Stimulated activated naive CD8-positive, alpha-beta T cell treated with anti-CD3 and anti-CD28 coated beads, Interleukin-15, Interleukin-2, amounts not matched to agents 100 U/mL and 50 U/mL, for 24 hours (primary cell): ENCODE results near the gene NKAIN2.
"Not testable (repeated sequence)": the region's sequence is repeated elsewhere in the genome, so short reads cannot be mapped to it uniquely, and the experiment has no call there.

Experiments used
- ATAC-seq: fragments of 150-1000 bp; cut with Tn5 transposase; one replicate; pipeline ENCODE4 v1.10.0; 2021
- DNase-seq: peaks from one replicate; pipeline ENCODE4 v3.0.0; 2021

Gene NKAIN2

DNA sequence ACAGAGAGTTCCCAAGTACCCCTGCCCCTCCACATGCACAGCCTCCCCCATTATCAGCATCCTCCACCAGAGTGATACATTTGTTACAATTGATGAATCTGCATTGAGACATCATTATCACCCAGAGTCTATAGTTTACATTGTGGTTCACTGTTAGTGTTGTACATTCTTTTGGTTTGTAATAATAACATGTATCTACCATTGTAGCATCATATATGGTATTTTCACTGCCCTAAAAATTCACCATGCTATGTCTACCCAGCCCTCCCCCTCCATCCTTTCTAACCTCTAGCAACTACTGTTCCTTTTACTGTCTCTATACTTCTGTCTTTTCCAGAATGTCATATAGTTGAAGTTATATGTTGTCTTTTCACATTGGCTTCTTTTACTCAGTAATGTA, 884.7 kb downstream of the NKAIN2 start:
- DNase-seq (no peak), ATAC-seq (no peak)

DNA sequence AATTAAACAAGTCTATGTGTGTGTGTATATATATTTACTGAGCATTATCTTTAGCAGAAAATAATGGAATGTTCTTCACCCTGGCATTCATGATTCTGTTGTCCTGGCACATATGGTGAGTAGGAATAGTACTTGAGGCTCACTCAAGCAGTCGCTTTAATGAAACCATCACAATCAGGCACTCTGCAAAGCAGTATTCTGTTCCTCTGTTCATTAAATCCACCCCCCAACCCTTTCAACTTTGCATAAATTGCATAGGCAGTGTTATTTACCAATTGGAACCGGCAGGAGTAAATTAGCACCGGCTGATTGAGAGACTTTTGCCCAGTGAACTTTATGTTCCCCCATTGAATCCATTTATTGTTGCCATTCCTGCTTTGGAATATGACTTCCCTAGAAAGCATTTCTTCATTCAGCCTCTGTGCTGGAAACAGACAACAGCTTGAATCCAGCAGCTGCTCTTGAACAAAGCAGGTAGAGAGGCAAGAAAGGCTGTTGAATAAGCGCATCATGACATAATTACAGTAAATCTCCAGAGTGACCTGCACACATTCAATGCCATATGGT, 890.6 kb downstream of the NKAIN2 start:
- no peak for ATAC-seq

DNA sequence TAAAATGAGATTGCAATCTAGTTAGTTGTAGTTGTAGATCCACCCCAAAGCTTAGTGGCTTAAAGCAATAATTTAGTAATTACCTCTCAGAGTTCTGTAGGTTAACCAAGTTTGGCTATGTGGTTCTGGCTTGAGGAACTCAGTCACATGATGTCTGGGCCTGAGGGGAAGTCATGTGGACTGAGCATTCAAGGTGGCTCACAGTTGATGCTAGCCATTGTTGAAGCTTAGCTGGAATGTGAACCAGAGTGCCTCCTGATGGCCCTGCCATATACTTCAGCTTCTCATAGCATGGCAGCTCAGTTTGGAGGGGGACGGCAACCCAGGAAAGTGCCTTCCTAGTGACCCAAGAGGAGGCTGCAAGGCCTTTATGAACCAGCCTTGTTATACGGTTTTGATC, 895.4 kb downstream of the NKAIN2 start:
- no peak for DNase-seq
- ATAC-seq: no peak

More for the DNA sequence above, 890.6 kb downstream of the NKAIN2 start:
- no peak for DNase-seq

DNA sequence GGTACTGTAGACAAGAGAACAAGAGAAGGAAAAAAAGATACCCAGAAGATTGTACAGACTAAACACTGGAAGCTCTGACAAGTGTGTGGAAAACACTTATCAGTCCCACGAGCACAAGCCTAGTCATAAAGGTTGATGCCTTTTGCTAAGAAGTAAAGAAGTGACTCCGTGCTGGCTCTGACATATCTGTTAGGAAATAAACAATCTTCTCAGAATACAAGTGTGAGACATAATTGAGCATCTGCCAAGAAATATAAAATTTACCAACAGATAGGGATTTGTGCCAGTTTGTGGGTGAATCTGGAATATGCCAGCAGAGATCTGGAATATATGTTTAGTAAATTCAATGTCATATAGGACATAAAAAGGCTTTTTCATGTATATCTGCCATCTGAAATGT, 899.9 kb downstream of the NKAIN2 start:
- no peak for DNase-seq
- ATAC-seq: no peak

DNA sequence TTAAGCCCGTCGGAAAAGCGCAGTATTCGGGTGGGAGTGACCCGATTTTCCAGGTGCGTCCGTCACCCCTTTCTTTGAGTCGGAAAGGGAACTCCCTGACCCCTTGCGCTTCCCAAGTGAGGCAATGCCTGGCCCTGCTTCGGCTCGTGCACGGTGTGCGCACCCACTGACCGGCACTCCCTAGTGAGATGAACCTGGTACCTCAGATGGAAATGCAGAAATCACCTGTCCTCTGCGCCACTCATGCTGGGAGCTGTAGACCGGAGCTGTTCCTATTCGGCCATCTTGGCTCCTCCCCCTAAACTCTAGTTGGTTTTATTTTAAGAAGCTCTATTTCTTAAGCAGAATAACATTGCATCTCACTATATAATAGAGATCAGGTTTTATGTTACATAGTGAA, 908.9 kb downstream of the NKAIN2 start:
- DNase-seq, ATAC-seq: not testable (repeated sequence)

DNA sequence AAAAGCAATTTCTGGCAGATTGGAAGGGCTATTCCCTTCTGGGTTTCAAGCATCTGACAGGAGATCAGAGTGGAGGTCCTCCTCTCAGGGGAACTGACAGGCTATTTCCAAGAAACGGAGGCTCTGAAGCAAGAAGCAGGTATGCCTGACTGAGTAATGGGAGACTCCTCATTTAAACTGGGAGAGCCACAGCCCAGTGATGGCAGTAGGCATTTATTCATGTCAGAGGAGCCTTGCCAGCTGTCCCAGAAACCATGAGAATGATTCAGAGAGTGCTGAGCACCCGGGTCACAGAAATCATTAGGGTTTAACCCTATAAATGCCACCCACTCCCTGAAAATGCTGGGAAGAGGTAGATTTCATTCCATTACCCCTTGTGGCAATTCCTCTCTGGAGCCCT, 911.1 kb downstream of the NKAIN2 start:
- DNase-seq (no peak), ATAC-seq (no peak)

DNA sequence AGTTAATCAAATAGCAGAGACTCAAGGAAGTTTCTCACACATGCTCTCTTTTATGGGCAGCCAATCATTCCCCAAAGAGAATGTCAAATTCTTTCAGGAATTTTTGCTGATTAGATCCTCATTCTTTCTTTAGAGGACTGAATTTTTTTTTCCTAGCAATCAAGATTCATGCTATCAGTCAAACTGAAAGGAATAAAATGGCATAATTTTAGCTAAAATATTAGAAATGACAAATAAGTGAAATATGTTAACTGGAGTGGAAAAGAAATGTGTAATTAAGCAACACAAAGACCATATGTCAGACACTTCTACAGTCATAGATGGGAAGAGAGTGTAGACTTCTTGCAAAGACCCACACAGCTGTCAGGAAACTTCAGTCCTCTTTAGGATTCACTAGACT, 916.2 kb downstream of the NKAIN2 start:
- ATAC-seq: no peak

DNA sequence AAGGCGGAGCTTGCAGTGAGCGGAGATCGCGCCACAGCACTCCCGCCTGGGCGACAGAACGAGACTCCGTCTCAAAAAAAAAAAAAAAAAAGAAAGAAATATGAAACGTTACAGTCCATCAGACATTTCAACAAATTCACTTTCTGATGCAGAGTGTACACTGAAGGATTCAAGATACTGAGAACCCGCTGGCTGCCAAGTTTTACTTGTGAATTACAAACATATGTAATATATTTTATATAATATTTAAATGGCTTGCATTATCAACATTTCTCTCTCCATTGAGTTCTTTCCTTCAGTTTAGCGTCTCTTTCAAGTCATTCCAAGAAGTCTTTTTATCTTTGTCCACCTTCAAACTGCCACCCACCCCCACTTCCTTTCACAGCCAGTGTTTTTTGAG, 917.7 kb downstream of the NKAIN2 start:
- ATAC-seq (no peak), DNase-seq (no peak)

More for the DNA sequence above, 916.2 kb downstream of the NKAIN2 start:
- no peak for DNase-seq

DNA sequence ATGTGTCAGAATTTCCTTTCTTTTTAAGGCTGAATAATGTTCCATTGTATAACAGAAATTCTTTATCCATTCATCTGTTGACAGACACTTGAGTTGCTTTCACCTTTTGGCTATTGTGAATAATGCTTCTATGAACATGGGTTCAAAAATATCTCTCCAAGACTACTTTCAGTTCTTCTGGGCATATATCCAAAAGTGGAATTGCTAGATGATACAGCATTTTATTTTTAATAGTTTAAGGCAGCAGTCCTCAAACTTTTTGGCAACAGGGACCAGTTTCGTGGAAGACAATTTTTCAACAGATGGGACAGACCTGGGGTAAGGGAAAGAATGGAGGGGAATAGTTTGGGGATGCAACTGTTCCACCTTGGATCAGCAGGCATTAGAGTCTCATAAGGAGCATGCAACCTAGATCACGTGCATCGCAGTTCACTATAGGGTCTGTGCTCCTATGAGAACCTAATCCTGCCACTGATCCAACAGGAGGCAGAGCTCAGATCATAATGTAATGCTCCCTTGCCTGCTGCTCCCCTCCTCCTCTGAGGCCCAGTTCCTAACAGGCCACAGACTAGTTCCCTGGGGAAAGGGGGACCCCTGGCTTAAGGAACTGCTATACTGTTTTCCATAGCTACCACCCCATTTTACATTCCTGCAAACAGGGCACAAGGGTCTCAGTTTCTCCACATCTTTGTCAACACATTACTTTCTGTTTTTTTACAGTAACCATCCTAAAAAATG, 918.6 kb downstream of the NKAIN2 start:
- ATAC-seq (no peak), DNase-seq (no peak)

DNA sequence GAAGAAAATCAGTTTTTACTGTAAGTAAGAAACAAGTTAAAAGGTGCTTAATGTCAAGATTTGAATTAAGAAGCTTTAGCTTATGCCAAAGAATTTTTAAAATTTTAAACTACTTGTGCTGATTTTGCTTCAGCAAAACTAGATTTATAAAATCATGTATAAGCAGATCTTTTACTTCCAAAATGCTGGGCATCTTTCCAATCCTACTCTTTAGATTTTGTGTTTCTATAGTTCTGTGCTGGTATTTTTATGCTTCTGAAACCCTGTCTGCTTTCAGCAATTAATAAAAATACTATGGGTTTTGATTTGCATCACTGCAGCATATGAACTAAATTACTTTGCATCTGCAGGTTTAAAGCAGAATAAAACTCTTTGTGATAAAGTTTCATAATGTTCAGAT, 920.0 kb downstream of the NKAIN2 start:
- no peak for DNase-seq

DNA sequence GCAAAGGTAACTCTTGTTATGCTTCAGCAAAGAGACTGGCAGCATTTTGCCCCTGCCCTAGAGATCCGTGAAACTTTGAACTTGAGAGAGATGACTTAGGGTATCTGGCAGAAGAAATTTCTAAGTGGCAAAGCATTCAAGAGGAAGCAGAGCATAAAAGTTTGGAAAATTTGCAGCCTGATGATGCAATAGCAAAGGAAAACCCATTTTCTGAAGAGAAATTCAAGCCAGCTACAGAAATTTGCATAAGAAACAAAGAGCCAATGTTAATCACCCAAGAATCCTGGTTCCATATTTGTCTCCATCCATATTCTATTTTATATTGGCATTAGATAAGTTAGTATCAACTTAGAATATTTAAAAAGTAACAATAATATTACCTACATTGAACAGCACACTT, 934.1 kb downstream of the NKAIN2 start:
- DNase-seq, ATAC-seq: not testable (repeated sequence)

More for the DNA sequence above, 920.0 kb downstream of the NKAIN2 start:
- no peak for ATAC-seq

DNA sequence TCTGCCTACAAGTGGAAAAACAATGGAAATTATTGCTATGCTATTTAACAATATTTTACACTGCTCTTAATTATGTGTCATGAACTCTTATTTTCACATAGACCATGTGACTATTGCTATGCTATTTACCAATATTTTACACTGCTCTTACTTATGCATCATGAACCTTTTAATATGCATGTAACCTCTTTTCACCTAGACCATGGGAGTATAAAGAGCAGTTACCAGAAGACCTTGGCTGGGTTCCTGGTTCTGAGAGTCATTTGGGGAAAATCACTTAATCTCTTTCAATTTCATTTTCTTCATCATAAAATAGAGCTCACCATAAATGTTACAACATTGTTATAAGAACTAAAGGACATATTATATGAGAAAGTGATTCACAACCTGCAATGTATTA, 934.8 kb downstream of the NKAIN2 start:
- ATAC-seq (no peak), DNase-seq (no peak)

DNA sequence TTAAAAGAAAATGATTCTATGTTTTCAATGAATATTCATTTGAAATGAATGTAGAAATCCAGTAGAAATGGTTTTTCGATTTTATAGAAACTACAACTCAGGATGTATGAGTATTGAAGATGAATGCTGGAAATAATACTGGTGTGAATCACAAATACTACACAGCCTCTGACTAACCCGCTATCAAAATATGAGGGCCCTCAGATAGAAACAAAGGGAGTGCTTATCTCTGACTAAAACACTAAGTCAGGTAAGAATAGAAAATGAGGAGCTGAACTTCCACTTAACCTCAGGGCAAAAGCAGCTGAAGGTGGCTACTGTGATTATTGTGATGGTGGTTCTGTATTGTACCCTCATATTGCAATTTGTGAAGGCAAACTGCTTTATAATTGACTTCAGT, 937.7 kb downstream of the NKAIN2 start:
- no peak for ATAC-seq
- no peak for DNase-seq

DNA sequence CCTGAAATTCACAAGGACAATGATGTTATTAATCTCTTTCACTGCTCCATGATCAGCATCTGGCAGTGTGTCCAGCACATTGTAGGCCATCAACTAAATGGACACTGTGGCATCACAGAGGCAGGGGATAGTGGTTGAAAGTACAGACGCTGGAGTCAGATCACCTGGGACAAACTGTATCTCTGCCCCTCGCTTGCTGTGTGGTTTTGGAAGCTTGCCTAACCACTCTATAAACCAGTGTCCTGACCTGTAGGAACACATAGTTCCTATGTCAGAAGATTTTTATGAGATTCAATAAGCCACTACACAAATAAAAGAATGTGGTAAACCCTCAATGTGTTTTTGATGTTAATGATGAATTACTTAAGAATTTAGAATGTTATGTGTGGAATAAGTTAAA, 939.3 kb downstream of the NKAIN2 start:
- ATAC-seq (no peak), DNase-seq (no peak)

DNA sequence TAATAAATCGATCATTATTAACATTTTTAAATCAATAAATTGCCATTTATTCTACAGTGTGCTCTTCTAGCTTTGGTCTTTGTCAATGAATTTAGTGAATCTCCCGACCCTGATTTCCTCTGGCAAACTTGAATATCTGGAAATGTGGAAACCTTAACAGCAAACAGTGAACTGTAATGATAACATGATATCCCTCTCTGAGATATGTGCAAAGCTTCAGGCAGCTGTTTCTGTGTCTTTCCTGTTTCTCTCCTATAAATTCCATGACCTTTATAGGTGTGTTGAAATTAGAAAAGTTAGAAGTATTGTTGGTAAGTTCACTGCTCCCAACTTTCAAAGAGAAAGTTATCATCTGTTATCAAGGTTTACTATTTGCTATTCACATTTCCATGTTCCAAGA, 939.8 kb downstream of the NKAIN2 start:
- ATAC-seq (no peak), DNase-seq (no peak)

DNA sequence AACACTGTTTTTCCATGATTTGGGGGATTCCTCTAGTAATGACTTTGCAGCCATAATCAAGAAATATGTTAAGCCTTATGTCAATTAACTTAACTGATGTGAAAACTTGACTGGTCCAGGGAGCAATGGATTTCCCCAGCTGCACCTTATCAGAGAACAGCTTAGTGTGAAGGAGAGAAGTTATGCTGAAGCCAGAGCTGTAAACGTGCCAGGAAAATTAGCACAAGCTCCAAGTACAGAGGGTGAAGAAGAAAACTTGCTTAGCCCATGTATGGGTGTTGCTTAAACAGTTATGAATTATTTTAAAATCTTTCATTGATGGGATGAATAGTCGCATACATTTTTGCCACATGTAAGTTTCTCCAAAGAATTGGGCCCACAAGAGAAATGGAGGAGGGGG, 943.7 kb downstream of the NKAIN2 start:
- ATAC-seq (no peak), DNase-seq (no peak)

DNA sequence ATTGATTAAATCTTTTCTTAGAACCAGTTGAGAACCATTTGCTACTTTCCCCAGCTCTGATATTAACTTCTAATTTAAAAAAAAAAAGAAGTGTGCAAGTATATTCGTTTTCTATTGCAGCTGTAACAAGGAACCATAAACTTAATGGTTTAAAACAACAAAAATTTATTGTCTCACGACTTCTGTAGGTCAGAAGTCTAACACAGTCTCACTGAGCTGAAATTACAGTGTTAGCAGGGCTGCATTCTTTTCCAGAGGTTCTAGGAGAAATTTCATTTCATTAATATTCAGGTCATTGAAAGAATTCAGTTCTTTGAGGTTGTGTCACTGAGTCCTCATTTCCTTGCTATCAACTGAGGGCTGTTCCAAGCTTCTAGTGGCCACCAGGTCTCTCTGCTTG, 945.1 kb downstream of the NKAIN2 start:
- ATAC-seq: no peak
- DNase-seq: no peak

DNA sequence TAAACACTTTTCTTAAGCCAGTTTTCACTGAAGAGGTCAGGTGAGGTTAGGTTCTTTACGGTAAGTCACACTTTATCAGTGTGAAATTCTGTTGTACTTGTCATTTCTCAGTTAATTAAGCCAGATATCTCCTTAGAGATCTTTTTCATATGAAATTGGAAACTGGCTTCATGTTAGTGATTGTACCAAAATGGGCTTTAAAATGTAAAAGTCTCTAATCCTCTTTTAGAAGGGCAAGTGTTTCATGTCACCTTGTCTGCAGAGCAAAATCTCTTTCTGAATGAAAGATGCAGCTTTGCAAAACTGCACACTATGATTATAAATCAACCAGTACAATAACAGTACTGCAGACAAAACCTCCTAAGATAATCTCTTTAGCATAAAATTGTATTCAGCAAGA, 949.3 kb downstream of the NKAIN2 start:
- DNase-seq (no peak), ATAC-seq (no peak)

DNA sequence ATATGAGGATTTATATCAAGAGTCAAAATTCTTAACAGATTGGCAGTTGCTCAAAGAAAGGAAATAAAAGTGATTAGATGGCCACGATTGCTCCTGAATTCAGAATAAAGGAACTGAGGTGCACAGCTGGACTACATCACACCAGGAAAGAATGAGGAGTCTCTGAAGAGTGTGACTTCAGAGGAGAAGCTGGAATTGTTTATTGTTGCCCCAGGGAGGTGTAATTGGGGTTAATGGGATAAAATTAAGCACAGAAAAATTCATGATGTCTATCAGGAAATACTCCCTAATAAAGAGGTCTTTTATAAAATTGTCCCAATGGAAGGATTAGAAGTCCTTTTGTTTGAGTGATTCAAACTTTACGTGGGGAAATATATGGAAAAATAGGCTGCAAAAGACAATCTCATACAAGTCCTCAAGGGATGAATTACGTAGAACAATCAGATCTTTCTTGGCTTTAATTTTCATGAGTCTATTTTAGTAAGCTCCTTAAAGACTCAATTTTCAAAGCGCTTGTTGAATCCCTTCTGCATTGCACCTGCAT, 950.0 kb downstream of the NKAIN2 start:
- ATAC-seq (no peak), DNase-seq (no peak)

DNA sequence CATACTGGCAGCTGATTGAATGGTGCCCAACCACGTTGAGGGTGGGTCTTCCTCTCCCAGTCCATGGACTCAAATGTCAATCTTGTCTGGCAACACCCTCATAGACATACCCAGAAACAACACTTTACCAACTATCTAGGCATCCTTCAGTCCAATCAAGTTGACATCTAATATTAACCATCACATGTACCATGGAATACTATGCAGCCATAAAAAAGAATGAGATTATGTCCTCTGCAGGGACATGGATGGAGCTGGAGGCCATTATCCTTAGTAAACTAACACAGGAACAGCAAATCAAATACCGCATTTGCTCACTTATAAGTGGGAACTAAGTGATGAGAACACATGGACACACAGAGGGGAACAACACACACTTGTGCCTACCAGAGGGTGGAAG, 951.7 kb downstream of the NKAIN2 start:
- ATAC-seq (no peak), DNase-seq (no peak)

DNA sequence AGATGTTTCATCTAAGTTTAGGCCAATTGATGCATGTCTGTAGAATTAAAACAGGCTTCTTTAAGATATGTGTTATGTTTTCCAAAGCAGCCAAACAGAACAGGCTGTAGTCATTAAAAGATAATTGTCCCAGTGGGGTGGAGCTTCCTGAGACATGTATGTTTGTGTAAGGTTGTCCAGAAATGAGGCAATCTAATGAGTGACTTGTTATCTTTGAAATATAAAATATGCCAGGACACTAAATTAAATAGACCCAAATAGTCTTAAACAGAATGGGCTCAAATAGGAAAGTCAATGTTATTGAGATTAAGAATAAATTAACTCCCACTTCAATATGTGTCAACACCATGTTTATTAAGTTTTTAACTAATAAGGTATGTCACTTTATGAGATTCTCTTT, 953.9 kb downstream of the NKAIN2 start:
- no peak for ATAC-seq
- no peak for DNase-seq

DNA sequence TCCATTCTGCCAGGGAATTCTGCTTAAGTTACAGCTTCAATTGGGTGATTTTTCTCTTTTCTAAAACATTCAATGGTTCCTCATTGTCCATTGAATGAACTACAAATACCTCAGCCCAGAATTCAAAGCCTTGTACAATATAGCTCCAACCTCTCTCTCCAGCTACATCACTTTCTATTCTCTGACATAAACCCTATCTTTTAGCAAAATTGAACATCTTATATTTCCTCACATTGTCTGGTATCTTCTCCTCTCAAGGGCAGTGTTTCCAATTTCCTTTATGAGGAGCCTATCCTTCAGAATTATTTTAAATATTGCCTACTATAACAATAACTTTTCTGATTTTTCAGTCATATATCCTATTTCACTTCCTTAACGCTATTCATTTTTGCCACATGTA, 955.0 kb downstream of the NKAIN2 start:
- ATAC-seq (no peak), DNase-seq (no peak)

DNA sequence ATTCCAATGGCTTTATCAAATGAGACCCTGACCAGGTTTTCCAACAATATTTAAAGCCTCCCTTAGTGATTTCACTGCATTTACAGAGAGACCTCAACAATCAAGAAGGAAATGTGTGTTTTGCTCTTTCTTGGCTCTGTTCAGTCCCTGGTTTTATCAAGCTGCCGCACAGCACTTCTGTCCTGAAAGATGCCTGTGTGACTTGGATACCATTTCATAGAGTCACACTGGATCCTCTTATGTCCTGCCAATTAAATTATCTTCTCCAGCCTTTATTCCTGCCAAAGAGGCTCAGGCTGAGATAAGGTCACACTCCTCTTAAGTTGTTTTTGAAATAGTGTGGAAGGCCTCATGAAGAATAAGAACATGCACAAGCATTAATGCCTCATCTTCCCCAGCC, 961.6 kb downstream of the NKAIN2 start:
- DNase-seq (no peak), ATAC-seq (no peak)

DNA sequence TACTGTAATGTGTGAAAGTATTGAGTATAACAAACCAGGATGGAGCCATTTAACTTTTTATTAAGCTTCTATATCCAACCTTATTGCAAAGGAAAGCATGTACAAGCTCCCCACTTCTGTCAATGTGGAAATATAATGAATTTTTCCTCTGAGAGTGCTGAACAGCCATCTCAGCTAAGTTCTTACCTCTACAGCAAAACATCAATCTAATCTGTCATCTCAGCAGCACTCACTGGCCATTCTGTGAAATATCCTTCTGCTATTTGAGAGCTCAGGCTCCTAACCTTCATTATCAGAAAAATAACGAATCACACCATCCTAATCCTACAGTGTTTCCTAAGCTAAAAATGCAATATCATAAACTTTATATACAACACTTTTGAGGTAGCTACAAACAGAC, 964.6 kb downstream of the NKAIN2 start:
- DNase-seq (no peak), ATAC-seq (no peak)
